ENCODE measurements around the gene GRID1. TPM values are rescaled to one million over a fixed set of nuclear protein-coding genes. Genes with fewer than 3 reads are reported as not detected.

GRID1 gene
- total RNA-seq, 1 experiment from 2014 or later = 5.6 TPM

DNA sequence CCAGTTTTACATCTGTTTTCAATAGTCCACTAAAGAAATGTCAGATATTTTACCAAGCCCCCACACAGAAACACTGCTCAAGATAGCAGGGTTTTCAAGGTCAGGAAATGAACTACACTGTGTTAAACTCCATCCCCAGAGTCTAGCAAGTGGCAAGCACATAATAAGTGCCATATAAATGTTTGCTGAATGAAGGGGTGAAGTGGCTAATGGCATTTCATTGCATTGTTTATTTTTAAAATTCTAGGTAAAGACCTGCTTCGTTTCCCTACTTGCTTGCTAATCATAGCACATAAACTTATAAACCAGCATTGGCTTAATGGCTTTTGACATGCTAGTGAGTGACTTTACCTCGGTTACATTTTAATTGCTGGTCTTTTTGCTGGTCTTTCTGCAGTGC, 322.6 kb downstream of the GRID1 start (continued):
- TF ChIP-seq FOSL1 (IDR thresholded peaks at IDR 0.05; ENCODE audit: low read depth) = no peak

DNA sequence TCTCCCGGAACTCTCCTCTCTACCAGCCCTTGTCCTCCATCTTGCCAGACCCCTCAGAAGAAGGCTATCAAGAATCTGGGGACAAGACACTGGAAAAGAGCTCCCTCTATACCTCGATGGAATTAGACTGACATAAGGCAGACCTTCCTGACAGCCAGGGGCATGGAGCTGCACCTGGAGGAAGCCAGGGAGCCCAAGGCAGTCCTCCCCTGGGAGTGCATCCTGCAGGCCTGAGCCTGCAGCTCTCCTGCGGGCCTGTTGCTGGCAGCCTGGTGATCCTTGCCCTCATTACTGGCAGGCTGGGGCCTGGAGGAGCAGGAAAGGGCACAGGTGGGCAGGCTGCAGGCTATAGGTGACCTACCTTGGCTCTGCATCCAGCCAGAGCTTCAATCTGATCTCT, 323.4 kb downstream of the GRID1 start:
- no peaks in the 10 kb centered on the region for H3K36me3 ChIP-seq (ENCODE audit: control insufficient read depth in 1 of 2, insufficient read depth in 2 of 2, low read length in 2 of 2)
- no peaks in the 10 kb centered on the region for H3K79me2 ChIP-seq (ENCODE audit: insufficient read depth, low read length)
- H3K4me2 ChIP-seq (ENCODE audit: low read length) = no peak overlapping the region
- ChIA-PET CTCF (no interaction called here), RAD21 (ENCODE audit: low non-redundant PET in 1 of 2, low total read pairs in 2 of 2, uncharacterized antibody in 2 of 2, unreplicated experiment in 2 of 2) (no interaction called here), POLR2A (no interaction called here)
- intact Hi-C loops (cut with micrococcal nuclease) = no loop called here
- H4K20me1 ChIP-seq (ENCODE audit: insufficient read depth) = no peaks in the 10 kb centered on the region
- no peak for DNase-seq (ENCODE audit: low read depth, low spot score)
- no peaks in the 10 kb centered on the region for H3K9me3 ChIP-seq (ENCODE audit: control insufficient read depth in 1 of 2, insufficient read depth in 1 of 2, low read depth in 1 of 2, low read length in 2 of 2)
- no peak overlapping the region for H3K4me3 ChIP-seq (replicated peaks in 1 of 2; ENCODE audit: low read depth in 1 of 2, low read length in 2 of 2)
- H3K4me1 ChIP-seq (ENCODE audit: control insufficient read depth in 1 of 2, insufficient read depth in 2 of 2, low read length in 2 of 2) = peaks cover 10 to 24% of the 10 kb centered on the region in 2 experiments
- H3K27me3 ChIP-seq (ENCODE audit: insufficient read depth, low read length) = no peaks in the 10 kb centered on the region
- no peaks in the 10 kb centered on the region for H3K9me2 ChIP-seq (ENCODE audit: insufficient read depth)
- no peak overlapping the region for H3K27ac ChIP-seq (ENCODE audit: low read depth, low read length)
- ATAC-seq = no peak
- no TSS peak for BruUV-seq (replicated peaks)
- H3K9ac ChIP-seq (ENCODE audit: low read length) = no peak overlapping the region
- TF ChIP-seq ELF1 (IDR thresholded peaks at IDR 0.05; ENCODE audit: borderline replicate concordance, low read depth) = no peak
- TF ChIP-seq, protein P1, sequence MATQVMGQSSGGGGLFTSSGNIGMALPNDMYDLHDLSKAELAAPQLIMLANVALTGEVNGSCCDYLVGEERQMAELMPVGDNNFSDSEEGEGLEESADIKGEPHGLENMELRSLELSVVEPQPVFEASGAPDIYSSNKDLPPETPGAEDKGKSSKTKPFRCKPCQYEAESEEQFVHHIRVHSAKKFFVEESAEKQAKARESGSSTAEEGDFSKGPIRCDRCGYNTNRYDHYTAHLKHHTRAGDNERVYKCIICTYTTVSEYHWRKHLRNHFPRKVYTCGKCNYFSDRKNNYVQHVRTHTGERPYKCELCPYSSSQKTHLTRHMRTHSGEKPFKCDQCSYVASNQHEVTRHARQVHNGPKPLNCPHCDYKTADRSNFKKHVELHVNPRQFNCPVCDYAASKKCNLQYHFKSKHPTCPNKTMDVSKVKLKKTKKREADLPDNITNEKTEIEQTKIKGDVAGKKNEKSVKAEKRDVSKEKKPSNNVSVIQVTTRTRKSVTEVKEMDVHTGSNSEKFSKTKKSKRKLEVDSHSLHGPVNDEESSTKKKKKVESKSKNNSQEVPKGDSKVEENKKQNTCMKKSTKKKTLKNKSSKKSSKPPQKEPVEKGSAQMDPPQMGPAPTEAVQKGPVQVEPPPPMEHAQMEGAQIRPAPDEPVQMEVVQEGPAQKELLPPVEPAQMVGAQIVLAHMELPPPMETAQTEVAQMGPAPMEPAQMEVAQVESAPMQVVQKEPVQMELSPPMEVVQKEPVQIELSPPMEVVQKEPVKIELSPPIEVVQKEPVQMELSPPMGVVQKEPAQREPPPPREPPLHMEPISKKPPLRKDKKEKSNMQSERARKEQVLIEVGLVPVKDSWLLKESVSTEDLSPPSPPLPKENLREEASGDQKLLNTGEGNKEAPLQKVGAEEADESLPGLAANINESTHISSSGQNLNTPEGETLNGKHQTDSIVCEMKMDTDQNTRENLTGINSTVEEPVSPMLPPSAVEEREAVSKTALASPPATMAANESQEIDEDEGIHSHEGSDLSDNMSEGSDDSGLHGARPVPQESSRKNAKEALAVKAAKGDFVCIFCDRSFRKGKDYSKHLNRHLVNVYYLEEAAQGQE (IDR thresholded peaks at IDR 0.05; ENCODE audit: low read depth) = no peak
- no peak overlapping the region for H2AFZ ChIP-seq (ENCODE audit: low read depth, low read length, poor library complexity, severe bottlenecking)

DNA sequence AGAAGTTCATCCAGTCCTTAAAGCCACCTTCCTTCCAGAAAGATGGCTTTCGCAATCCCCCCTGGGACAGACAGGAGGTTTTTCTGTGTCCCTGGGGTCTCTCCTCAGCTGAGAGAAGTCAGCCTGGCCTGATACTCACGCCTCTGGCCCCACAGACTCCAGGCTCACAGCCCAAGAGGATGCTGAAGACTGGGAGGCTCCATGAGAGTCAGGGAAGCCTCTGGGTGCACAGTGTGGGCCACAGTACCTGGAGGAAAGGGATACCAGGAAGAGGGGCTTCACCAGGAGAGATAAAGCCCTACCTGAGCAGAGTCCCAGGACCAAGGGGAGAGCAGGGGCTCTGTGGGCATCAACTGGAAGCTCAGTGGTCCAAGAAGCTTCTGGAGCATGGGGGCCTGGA, 324.4 kb downstream of the GRID1 start:
- BruUV-seq (replicated peaks) = no TSS peak
- Histone ChIP-seq H3K4me2 (ENCODE audit: low read length) (no peak overlapping the region), H3K9ac (ENCODE audit: low read length) (no peak overlapping the region), H3K9me3 (ENCODE audit: control insufficient read depth in 1 of 2, insufficient read depth in 1 of 2, low read depth in 1 of 2, low read length in 2 of 2) (no peaks in the 10 kb centered on the region), H3K36me3 (ENCODE audit: control insufficient read depth in 1 of 2, insufficient read depth in 2 of 2, low read length in 2 of 2) (no peaks in the 10 kb centered on the region), H2AFZ (ENCODE audit: low read depth, low read length, poor library complexity, severe bottlenecking) (no peak overlapping the region), H4K20me1 (ENCODE audit: insufficient read depth) (no peaks in the 10 kb centered on the region), H3K9me2 (ENCODE audit: insufficient read depth) (no peaks in the 10 kb centered on the region), H3K27ac (ENCODE audit: low read depth, low read length) (no peak overlapping the region), H3K4me1 (ENCODE audit: control insufficient read depth in 1 of 2, insufficient read depth in 2 of 2, low read length in 2 of 2) (peaks cover 5 to 13% of the 10 kb centered on the region in 2 experiments), H3K79me2 (ENCODE audit: insufficient read depth, low read length) (no peaks in the 10 kb centered on the region), H3K27me3 (ENCODE audit: insufficient read depth, low read length) (no peaks in the 10 kb centered on the region), H3K4me3 (replicated peaks in 1 of 2; ENCODE audit: low read depth in 1 of 2, low read length in 2 of 2) (no peak overlapping the region)
- no peak for ATAC-seq
- POLR2A ChIA-PET = no interaction called here
- DNase-seq (ENCODE audit: low read depth, low spot score) = no peak
- intact Hi-C loops (cut with micrococcal nuclease) = no loop called here
- RAD21 ChIA-PET (ENCODE audit: low non-redundant PET in 1 of 2, low total read pairs in 2 of 2, uncharacterized antibody in 2 of 2, unreplicated experiment in 2 of 2) = no interaction called here
- CTCF ChIA-PET = no interaction called here
- TF ChIP-seq, protein P2, sequence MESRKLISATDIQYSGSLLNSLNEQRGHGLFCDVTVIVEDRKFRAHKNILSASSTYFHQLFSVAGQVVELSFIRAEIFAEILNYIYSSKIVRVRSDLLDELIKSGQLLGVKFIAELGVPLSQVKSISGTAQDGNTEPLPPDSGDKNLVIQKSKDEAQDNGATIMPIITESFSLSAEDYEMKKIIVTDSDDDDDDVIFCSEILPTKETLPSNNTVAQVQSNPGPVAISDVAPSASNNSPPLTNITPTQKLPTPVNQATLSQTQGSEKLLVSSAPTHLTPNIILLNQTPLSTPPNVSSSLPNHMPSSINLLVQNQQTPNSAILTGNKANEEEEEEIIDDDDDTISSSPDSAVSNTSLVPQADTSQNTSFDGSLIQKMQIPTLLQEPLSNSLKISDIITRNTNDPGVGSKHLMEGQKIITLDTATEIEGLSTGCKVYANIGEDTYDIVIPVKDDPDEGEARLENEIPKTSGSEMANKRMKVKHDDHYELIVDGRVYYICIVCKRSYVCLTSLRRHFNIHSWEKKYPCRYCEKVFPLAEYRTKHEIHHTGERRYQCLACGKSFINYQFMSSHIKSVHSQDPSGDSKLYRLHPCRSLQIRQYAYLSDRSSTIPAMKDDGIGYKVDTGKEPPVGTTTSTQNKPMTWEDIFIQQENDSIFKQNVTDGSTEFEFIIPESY (IDR thresholded peaks at IDR 0.05; ENCODE audit: extremely low read depth, insufficient replicate concordance, low read length) = no peak
- no peak for TF ChIP-seq ZNF274 (IDR thresholded peaks at IDR 0.05; ENCODE audit: low read depth, low read length)
- TF ChIP-seq, protein P3, sequence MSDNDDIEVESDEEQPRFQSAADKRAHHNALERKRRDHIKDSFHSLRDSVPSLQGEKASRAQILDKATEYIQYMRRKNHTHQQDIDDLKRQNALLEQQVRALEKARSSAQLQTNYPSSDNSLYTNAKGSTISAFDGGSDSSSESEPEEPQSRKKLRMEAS (IDR thresholded peaks at IDR 0.05) = no peak
- no peak for TF ChIP-seq POLR2AphosphoS5 (IDR thresholded peaks at IDR 0.05; ENCODE audit: low read depth, low read length)
- TF ChIP-seq ZFX (IDR thresholded peaks at IDR 0.05) = no peak
- TF ChIP-seq, protein P4, sequence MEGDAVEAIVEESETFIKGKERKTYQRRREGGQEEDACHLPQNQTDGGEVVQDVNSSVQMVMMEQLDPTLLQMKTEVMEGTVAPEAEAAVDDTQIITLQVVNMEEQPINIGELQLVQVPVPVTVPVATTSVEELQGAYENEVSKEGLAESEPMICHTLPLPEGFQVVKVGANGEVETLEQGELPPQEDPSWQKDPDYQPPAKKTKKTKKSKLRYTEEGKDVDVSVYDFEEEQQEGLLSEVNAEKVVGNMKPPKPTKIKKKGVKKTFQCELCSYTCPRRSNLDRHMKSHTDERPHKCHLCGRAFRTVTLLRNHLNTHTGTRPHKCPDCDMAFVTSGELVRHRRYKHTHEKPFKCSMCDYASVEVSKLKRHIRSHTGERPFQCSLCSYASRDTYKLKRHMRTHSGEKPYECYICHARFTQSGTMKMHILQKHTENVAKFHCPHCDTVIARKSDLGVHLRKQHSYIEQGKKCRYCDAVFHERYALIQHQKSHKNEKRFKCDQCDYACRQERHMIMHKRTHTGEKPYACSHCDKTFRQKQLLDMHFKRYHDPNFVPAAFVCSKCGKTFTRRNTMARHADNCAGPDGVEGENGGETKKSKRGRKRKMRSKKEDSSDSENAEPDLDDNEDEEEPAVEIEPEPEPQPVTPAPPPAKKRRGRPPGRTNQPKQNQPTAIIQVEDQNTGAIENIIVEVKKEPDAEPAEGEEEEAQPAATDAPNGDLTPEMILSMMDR (IDR thresholded peaks at IDR 0.05 in 2 of 3, conservative IDR thresholded peaks at IDR 0.05 in 1 of 3; ENCODE audit: borderline replicate concordance in 1 of 3, insufficient read depth in 1 of 3, low read depth in 2 of 3, low read length in 2 of 3) = no peak
- TF ChIP-seq EZH2phosphoT487 (IDR thresholded peaks at IDR 0.05; ENCODE audit: borderline replicate concordance) = no peak
- no peak for TF ChIP-seq SRF (IDR thresholded peaks at IDR 0.05; ENCODE audit: low read depth)

All from HCT116 (cell line).